ENCODE measurements around the gene ZNHIT1.
A peak's percentile ranks its signal among the peaks of the same experiment; 100 is the strongest.
"Not testable (repeated sequence)": the region's sequence is repeated elsewhere in the genome, so short reads cannot be mapped to it uniquely, and the experiment has no call there.

The ZNHIT1 gene

GRCh38 chr7:101202603-101202918 lies 15.4 kb upstream of the ZNHIT1 start:
- H3K4me3 Mint-ChIP-seq: no peak overlapping the region
- H3K4me1 Mint-ChIP-seq: peaks cover 2% of the 10 kb centered on the region
- peaks cover 30% of the 10 kb centered on the region for H3K27me3 Mint-ChIP-seq
- ATAC-seq (no peak), DNase-seq (no peak)
- no peak overlapping the region for H3K27ac Mint-ChIP-seq
- peaks cover under 1% of the 10 kb centered on the region for H3K36me3 Mint-ChIP-seq (ENCODE audit: low read depth)
- no peaks in the 10 kb centered on the region for H3K9me3 Mint-ChIP-seq

GRCh38 chr7:101203740-101204738 lies 13.9 kb upstream of the ZNHIT1 start:
- H3K4me1 Mint-ChIP-seq; ATAC-seq; DNase-seq; H3K9me3 Mint-ChIP-seq; H3K36me3 Mint-ChIP-seq (ENCODE audit: low read depth): not testable (repeated sequence)
- Mint-ChIP-seq H3K27me3 (peaks cover 30% of the 10 kb centered on the region), H3K27ac (peak overlapping the region; percentile 43), H3K4me3 (peak overlapping the region; percentile 46)

GRCh38 chr7:101205901-101206664 lies 11.9 kb upstream of the ZNHIT1 start:
- Mint-ChIP-seq H3K9me3 (no peaks in the 10 kb centered on the region), H3K4me1 (peaks cover 2% of the 10 kb centered on the region), H3K4me3 (no peak overlapping the region), H3K36me3 (ENCODE audit: low read depth) (peaks cover 8% of the 10 kb centered on the region), H3K27me3 (peaks cover 17% of the 10 kb centered on the region), H3K27ac (no peak overlapping the region)
- ATAC-seq (no peak), DNase-seq (no peak)

GRCh38 chr7:101206665-101207042 lies 11.3 kb upstream of the ZNHIT1 start:
- H3K4me3 Mint-ChIP-seq: no peak overlapping the region
- DNase-seq (no peak), ATAC-seq (no peak)
- no peaks in the 10 kb centered on the region for H3K9me3 Mint-ChIP-seq
- no peak overlapping the region for H3K27ac Mint-ChIP-seq
- H3K27me3 Mint-ChIP-seq: peaks cover 11% of the 10 kb centered on the region
- peaks cover 8% of the 10 kb centered on the region for H3K36me3 Mint-ChIP-seq (ENCODE audit: low read depth)
- H3K4me1 Mint-ChIP-seq: peaks cover 2% of the 10 kb centered on the region

GRCh38 chr7:101207459-101207858 lies 10.5 kb upstream of the ZNHIT1 start:
- Mint-ChIP-seq H3K4me3 (no peak overlapping the region), H3K9me3 (no peaks in the 10 kb centered on the region), H3K4me1 (peaks cover 2% of the 10 kb centered on the region), H3K27me3 (peaks cover 8% of the 10 kb centered on the region), H3K36me3 (ENCODE audit: low read depth) (peaks cover 8% of the 10 kb centered on the region), H3K27ac (no peak overlapping the region)
- no peak for ATAC-seq
- DNase-seq: no peak

- DNase-seq: no peak
- no peak for ATAC-seq
Observed at GRCh38 chr7:101208794-101209193, 9.2 kb upstream of the ZNHIT1 start.

GRCh38 chr7:101210143-101210542 lies 7.8 kb upstream of the ZNHIT1 start:
- no peaks in the 10 kb centered on the region for H3K9me3 Mint-ChIP-seq
- no peak overlapping the region for H3K27ac Mint-ChIP-seq
- H3K27me3 Mint-ChIP-seq: no peaks in the 10 kb centered on the region
- DNase-seq: no peak
- no peaks in the 10 kb centered on the region for H3K4me1 Mint-ChIP-seq
- H3K36me3 Mint-ChIP-seq (ENCODE audit: low read depth): peaks cover 8% of the 10 kb centered on the region
- H3K4me3 Mint-ChIP-seq: no peak overlapping the region
- ATAC-seq: no peak

More at GRCh38 chr7:101208794-101209193, 9.2 kb upstream of the ZNHIT1 start:
- Mint-ChIP-seq H3K27me3 (peaks cover under 1% of the 10 kb centered on the region), H3K4me1 (peaks cover under 1% of the 10 kb centered on the region), H3K4me3 (no peak overlapping the region), H3K27ac (no peak overlapping the region), H3K9me3 (no peaks in the 10 kb centered on the region), H3K36me3 (ENCODE audit: low read depth) (peaks cover 8% of the 10 kb centered on the region)

- peaks cover 6% of the 10 kb centered on the region for H3K4me1 Mint-ChIP-seq
- H3K27me3 Mint-ChIP-seq: no peaks in the 10 kb centered on the region
- ATAC-seq: no peak
- H3K27ac Mint-ChIP-seq: no peak overlapping the region
- no peak for DNase-seq
- no peak overlapping the region for H3K4me3 Mint-ChIP-seq
- peaks cover 9% of the 10 kb centered on the region for H3K36me3 Mint-ChIP-seq (ENCODE audit: low read depth)
- H3K9me3 Mint-ChIP-seq: no peaks in the 10 kb centered on the region
Observed at GRCh38 chr7:101211501-101211900, 6.5 kb upstream of the ZNHIT1 start.

GRCh38 chr7:101212014-101212413 lies 6.0 kb upstream of the ZNHIT1 start:
- Mint-ChIP-seq H3K27ac (no peak overlapping the region), H3K27me3 (no peaks in the 10 kb centered on the region), H3K9me3 (no peaks in the 10 kb centered on the region), H3K4me1 (peaks cover 9% of the 10 kb centered on the region), H3K4me3 (no peak overlapping the region), H3K36me3 (ENCODE audit: low read depth) (peaks cover 9% of the 10 kb centered on the region)
- ATAC-seq (no peak), DNase-seq (no peak)

- no peak for ATAC-seq
- Mint-ChIP-seq H3K4me3 (peak overlapping the region; percentile 97), H3K27ac (peak overlapping the region; percentile 42), H3K36me3 (ENCODE audit: low read depth) (peaks cover 1% of the 10 kb centered on the region), H3K4me1 (peaks cover 36% of the 10 kb centered on the region), H3K27me3 (no peaks in the 10 kb centered on the region), H3K9me3 (no peaks in the 10 kb centered on the region)
- peak; percentile 10 for DNase-seq
Observed at GRCh38 chr7:101216001-101216859, 1.7 kb upstream of the ZNHIT1 start.

- peaks cover 36% of the 10 kb centered on the region for H3K4me1 Mint-ChIP-seq
- H3K9me3 Mint-ChIP-seq: no peaks in the 10 kb centered on the region
- peak overlapping the region; percentile 97 for H3K4me3 Mint-ChIP-seq
- no peaks in the 10 kb centered on the region for H3K27me3 Mint-ChIP-seq
- ATAC-seq (no peak), DNase-seq (no peak)
- H3K36me3 Mint-ChIP-seq (ENCODE audit: low read depth): peaks cover 1% of the 10 kb centered on the region
- H3K27ac Mint-ChIP-seq: peak overlapping the region; percentile 92
Observed at GRCh38 chr7:101216860-101217387, 1.0 kb upstream of the ZNHIT1 start.

GRCh38 chr7:101218236-101219125 lies 516 bp downstream of the ZNHIT1 start:
- H3K4me1 Mint-ChIP-seq: peaks cover 36% of the 10 kb centered on the region
- H3K27me3 Mint-ChIP-seq: no peaks in the 10 kb centered on the region
- peak overlapping the region; percentile 97 for H3K4me3 Mint-ChIP-seq
- H3K36me3 Mint-ChIP-seq (ENCODE audit: low read depth): peaks cover 1% of the 10 kb centered on the region
- ATAC-seq (no peak), DNase-seq (no peak)
- H3K27ac Mint-ChIP-seq: peak overlapping the region; percentile 92
- no peaks in the 10 kb centered on the region for H3K9me3 Mint-ChIP-seq

- H3K9me3 Mint-ChIP-seq: no peaks in the 10 kb centered on the region
- no peak for ATAC-seq
- no peaks in the 10 kb centered on the region for H3K27me3 Mint-ChIP-seq
- peaks cover 36% of the 10 kb centered on the region for H3K4me1 Mint-ChIP-seq
- DNase-seq: no peak
- H3K27ac Mint-ChIP-seq: no peak overlapping the region
- H3K36me3 Mint-ChIP-seq (ENCODE audit: low read depth): peaks cover 3% of the 10 kb centered on the region
- H3K4me3 Mint-ChIP-seq: no peak overlapping the region
Observed at GRCh38 chr7:101220295-101220694, 2.3 kb downstream of the ZNHIT1 start.
